NCI-H2107 treated with DMSO at 0.1 percent for 48 hours (cell line): ENCODE data around the gene CPHXL2.

Source experiments
- DNase-seq: peaks from one replicate; lab custom pipeline; 2025; ENCODE audit not compliant: unreplicated experiment; lab: John Stamatoyannopoulos, UW

CPHXL2 gene

GRCh38 chr16:75676909-75677308, at the start of gene CPHXL2:
TSS of gene CPHXL2 (minus strand) at chr16:75677009. CDS start at chr16:75676999, 10 bp downstream.
- DNase-seq: no peak

- no peak for DNase-seq
Observed at GRCh38 chr16:75726390-75726789, 49.6 kb upstream of the CPHXL2 start, which contains the start of gene CPHXL. TSS of gene CPHXL (minus strand) at chr16:75726490. CDS start at chr16:75726442, 48 bp downstream.

GRCh38 chr16:75718452-75718851, 41.6 kb upstream of the CPHXL2 start:
- DNase-seq: no peak

- DNase-seq: no peak
Observed at GRCh38 chr16:75714661-75715060, 37.9 kb upstream of the CPHXL2 start.

GRCh38 chr16:75710344-75710743, 33.5 kb upstream of the CPHXL2 start:
- DNase-seq: no peak

- DNase-seq: no peak
Observed at GRCh38 chr16:75703306-75703705, 26.5 kb upstream of the CPHXL2 start.

GRCh38 chr16:75702242-75702641, 25.4 kb upstream of the CPHXL2 start:
- DNase-seq: no peak

GRCh38 chr16:75701361-75701760, 24.6 kb upstream of the CPHXL2 start, which contains the start of gene DUXB:
TSS of gene DUXB (minus strand) at chr16:75701461. CDS start at chr16:75701418, 43 bp downstream.
- DNase-seq: no peak

- DNase-seq: no peak
Observed at GRCh38 chr16:75697571-75697970, 20.8 kb upstream of the CPHXL2 start.

- no peak for DNase-seq
Observed at GRCh38 chr16:75695708-75696107, 18.9 kb upstream of the CPHXL2 start.

GRCh38 chr16:75687361-75687760, 10.6 kb upstream of the CPHXL2 start:
- DNase-seq: no peak

- no peak for DNase-seq
Observed at GRCh38 chr16:75682308-75682707, 5.5 kb upstream of the CPHXL2 start.

- DNase-seq: no peak
Observed at GRCh38 chr16:75679366-75679765, 2.6 kb upstream of the CPHXL2 start.

- no peak for DNase-seq
Observed at GRCh38 chr16:75667503-75667902, 9.3 kb downstream of the CPHXL2 start.

- DNase-seq: no peak
Observed at GRCh38 chr16:75660726-75661302, 16.0 kb downstream of the CPHXL2 start.

GRCh38 chr16:75660321-75660720, 16.5 kb downstream of the CPHXL2 start:
- no peak for DNase-seq

- no peak for DNase-seq
Observed at GRCh38 chr16:75658175-75658574, 18.6 kb downstream of the CPHXL2 start.

GRCh38 chr16:75653922-75654321, 22.9 kb downstream of the CPHXL2 start:
- no peak for DNase-seq

- DNase-seq: peak; percentile 59
Observed at GRCh38 chr16:75648265-75649076, 28.3 kb downstream of the CPHXL2 start.

GRCh38 chr16:75647492-75648264, 29.1 kb downstream of the CPHXL2 start, which contains the start of the genes KARS1 and TERF2IP:
TSS of gene KARS1 (minus strand) at chr16:75647665. CDS start at chr16:75647639, 26 bp downstream.
TSS of gene TERF2IP (plus strand) at chr16:75647773. CDS start at chr16:75647883, 110 bp downstream.
- DNase-seq: peak; percentile 87

- no peak for DNase-seq
Observed at GRCh38 chr16:75647112-75647491, 29.7 kb downstream of the CPHXL2 start.
